Measurements from ENCODE around the gene KRT79. TPM values are rescaled to one million over a fixed set of nuclear protein-coding genes. Genes with fewer than 3 reads are reported as not detected.

Gene KRT79
- total and polyA plus RNA-seq, 2 donors (not counting 1 experiment from before 2014, with no cell fraction given) = not detected

- no peak overlapping the region for H3K4me2 ChIP-seq (ENCODE audit: extremely low read depth, insufficient read depth, low read length)
Measured at GRCh38 chr12:52822771-52823510, 11.2 kb downstream of the KRT79 start.

GRCh38 chr12:52821826-52822660 lies 12.1 kb downstream of the KRT79 start:
- no peak overlapping the region for H2AFZ ChIP-seq (ENCODE audit: low read length)

More at GRCh38 chr12:52822771-52823510, 11.2 kb downstream of the KRT79 start:
- no peak overlapping the region for H3K4me3 ChIP-seq (replicated peaks in 1 of 4; ENCODE audit: control extremely low read depth in 1 of 4, insufficient read depth in 1 of 4, low read depth in 3 of 4, low read length in 4 of 4)
- H3K9me3 ChIP-seq (ENCODE audit: control insufficient read depth, insufficient read depth, low read depth, low read length) = no peaks in the 10 kb centered on the region
- DNase-seq (ENCODE audit: low read depth in 2 of 2) = no peak
- no peak for TF ChIP-seq EZH2 (IDR thresholded peaks at IDR 0.05; ENCODE audit: low read length, missing control alignments)
- no peak overlapping the region for H3K9ac ChIP-seq (ENCODE audit: insufficient read depth, low read length)
- no peak overlapping the region for H2AFZ ChIP-seq (ENCODE audit: low read length)
- no peak overlapping the region for H3K27ac ChIP-seq (ENCODE audit: insufficient read depth, low read length)
- no peaks in the 10 kb centered on the region for H3K36me3 ChIP-seq (ENCODE audit: control insufficient read depth, insufficient read depth, low read length)
- no peaks in the 10 kb centered on the region for H4K20me1 ChIP-seq (ENCODE audit: control insufficient read depth, extremely low read depth, insufficient read depth, low read length)
- H3K79me2 ChIP-seq (ENCODE audit: control insufficient read depth, insufficient read depth, low read length) = no peaks in the 10 kb centered on the region
- H3K4me1 ChIP-seq (ENCODE audit: control insufficient read depth, extremely low read depth, insufficient read depth, low read length) = no peaks in the 10 kb centered on the region
- H3K27me3 ChIP-seq (ENCODE audit: control insufficient read depth, insufficient read depth, low read length) = no peaks in the 10 kb centered on the region

DNA sequence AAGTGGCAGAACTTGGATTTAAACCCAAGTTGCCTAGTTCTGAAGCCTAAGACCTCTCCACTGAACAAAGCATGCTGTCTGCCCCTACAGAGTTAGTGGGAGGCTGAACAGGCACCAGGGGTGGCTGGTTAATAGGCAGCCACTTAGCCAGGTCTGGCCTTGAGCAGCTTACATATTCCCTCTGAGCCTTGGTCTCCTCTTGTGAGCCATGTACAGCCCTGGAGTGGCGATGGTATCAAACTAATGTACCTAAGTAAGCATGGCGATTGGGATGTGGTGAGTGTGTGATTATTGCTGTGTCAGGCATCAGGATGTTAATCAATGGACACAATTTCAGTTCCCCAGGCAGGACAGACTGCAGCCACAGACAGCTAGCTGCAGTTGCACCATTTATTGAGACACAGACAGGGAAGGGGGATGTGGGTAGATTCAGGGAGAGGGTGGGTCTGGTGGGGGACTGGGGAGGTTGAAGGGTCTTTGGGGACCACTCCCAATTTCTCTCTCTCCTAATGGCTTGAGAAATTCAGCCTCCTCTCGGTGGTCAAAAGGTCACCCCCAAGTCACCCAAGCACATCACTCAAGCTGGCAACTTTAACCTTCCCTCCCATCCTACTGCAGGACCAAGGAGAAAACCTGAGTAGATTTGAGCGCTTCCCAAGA lies 12.9 kb downstream of the KRT79 start:
- no peak overlapping the region for H3K27ac ChIP-seq (ENCODE audit: insufficient read depth, low read length)
- no peaks in the 10 kb centered on the region for H4K20me1 ChIP-seq (ENCODE audit: control insufficient read depth, extremely low read depth, insufficient read depth, low read length)
- TF ChIP-seq, protein P1, sequence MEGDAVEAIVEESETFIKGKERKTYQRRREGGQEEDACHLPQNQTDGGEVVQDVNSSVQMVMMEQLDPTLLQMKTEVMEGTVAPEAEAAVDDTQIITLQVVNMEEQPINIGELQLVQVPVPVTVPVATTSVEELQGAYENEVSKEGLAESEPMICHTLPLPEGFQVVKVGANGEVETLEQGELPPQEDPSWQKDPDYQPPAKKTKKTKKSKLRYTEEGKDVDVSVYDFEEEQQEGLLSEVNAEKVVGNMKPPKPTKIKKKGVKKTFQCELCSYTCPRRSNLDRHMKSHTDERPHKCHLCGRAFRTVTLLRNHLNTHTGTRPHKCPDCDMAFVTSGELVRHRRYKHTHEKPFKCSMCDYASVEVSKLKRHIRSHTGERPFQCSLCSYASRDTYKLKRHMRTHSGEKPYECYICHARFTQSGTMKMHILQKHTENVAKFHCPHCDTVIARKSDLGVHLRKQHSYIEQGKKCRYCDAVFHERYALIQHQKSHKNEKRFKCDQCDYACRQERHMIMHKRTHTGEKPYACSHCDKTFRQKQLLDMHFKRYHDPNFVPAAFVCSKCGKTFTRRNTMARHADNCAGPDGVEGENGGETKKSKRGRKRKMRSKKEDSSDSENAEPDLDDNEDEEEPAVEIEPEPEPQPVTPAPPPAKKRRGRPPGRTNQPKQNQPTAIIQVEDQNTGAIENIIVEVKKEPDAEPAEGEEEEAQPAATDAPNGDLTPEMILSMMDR (conservative IDR thresholded peaks at IDR 0.05 in 1 of 2, IDR thresholded peaks at IDR 0.05 in 1 of 2; ENCODE audit: low read depth in 1 of 2, low read length in 2 of 2) = no peak
- no peak for TF ChIP-seq EZH2 (IDR thresholded peaks at IDR 0.05; ENCODE audit: low read length, missing control alignments)
- H3K9ac ChIP-seq (ENCODE audit: insufficient read depth, low read length) = no peak overlapping the region
- no peak overlapping the region for H3K4me2 ChIP-seq (ENCODE audit: extremely low read depth, insufficient read depth, low read length)
- no peaks in the 10 kb centered on the region for H3K36me3 ChIP-seq (ENCODE audit: control insufficient read depth, insufficient read depth, low read length)
- no peaks in the 10 kb centered on the region for H3K79me2 ChIP-seq (ENCODE audit: control insufficient read depth, insufficient read depth, low read length)
- H3K4me1 ChIP-seq (ENCODE audit: control insufficient read depth, extremely low read depth, insufficient read depth, low read length) = no peaks in the 10 kb centered on the region
- no peak overlapping the region for H2AFZ ChIP-seq (ENCODE audit: low read length)
- H3K9me3 ChIP-seq (ENCODE audit: control insufficient read depth, insufficient read depth, low read depth, low read length) = no peaks in the 10 kb centered on the region
- no peak overlapping the region for H3K4me3 ChIP-seq (replicated peaks in 1 of 4; ENCODE audit: control extremely low read depth in 1 of 4, insufficient read depth in 1 of 4, low read depth in 3 of 4, low read length in 4 of 4)
- no peaks in the 10 kb centered on the region for H3K27me3 ChIP-seq (ENCODE audit: control insufficient read depth, insufficient read depth, low read length)
- DNase-seq (ENCODE audit: low read depth in 2 of 2) = no peak

More at GRCh38 chr12:52821826-52822660, 12.1 kb downstream of the KRT79 start:
- Histone ChIP-seq H3K36me3 (ENCODE audit: control insufficient read depth, insufficient read depth, low read length) (no peaks in the 10 kb centered on the region), H3K27ac (ENCODE audit: insufficient read depth, low read length) (no peak overlapping the region), H3K4me2 (ENCODE audit: extremely low read depth, insufficient read depth, low read length) (no peak overlapping the region), H3K9me3 (ENCODE audit: control insufficient read depth, insufficient read depth, low read depth, low read length) (no peaks in the 10 kb centered on the region), H3K9ac (ENCODE audit: insufficient read depth, low read length) (no peak overlapping the region), H4K20me1 (ENCODE audit: control insufficient read depth, extremely low read depth, insufficient read depth, low read length) (no peaks in the 10 kb centered on the region), H3K79me2 (ENCODE audit: control insufficient read depth, insufficient read depth, low read length) (no peaks in the 10 kb centered on the region), H3K4me1 (ENCODE audit: control insufficient read depth, extremely low read depth, insufficient read depth, low read length) (no peaks in the 10 kb centered on the region), H3K27me3 (ENCODE audit: control insufficient read depth, insufficient read depth, low read length) (no peaks in the 10 kb centered on the region), H3K4me3 (replicated peaks in 1 of 4; ENCODE audit: control extremely low read depth in 1 of 4, insufficient read depth in 1 of 4, low read depth in 3 of 4, low read length in 4 of 4) (no peak overlapping the region)
- no peak for DNase-seq (ENCODE audit: low read depth in 2 of 2)
- TF ChIP-seq, protein P1 (conservative IDR thresholded peaks at IDR 0.05 in 1 of 2, IDR thresholded peaks at IDR 0.05 in 1 of 2; ENCODE audit: low read depth in 1 of 2, low read length in 2 of 2) = no peak
- no peak for TF ChIP-seq EZH2 (IDR thresholded peaks at IDR 0.05; ENCODE audit: low read length, missing control alignments)

All from fibroblast of lung (primary cell).